Stomach (tissue), 9 donors: ENCODE results near the gene ARHGEF4. TPM values are rescaled to one million over a fixed set of nuclear protein-coding genes. Genes with fewer than 3 reads are reported as not detected.
A peak's percentile ranks its signal among the peaks of the same experiment; 100 is the strongest.

ENCODE experiments used
- DNase-seq, 2 donors: peaks; one replicate each; pipeline versions ENCODE4 v3.0.0 to v3.0.0-alpha.2; 2013 to 2019
- H3K27ac ChIP-seq, 5 donors: fragments of 200-600 bp in 4 of 5; sonication (generic) in 4 of 5; one replicate each; pipeline ENCODE4 v1.5.1; 2013 to 2019; ENCODE audit warnings: mild to moderate bottlenecking in 1 of 5, moderate library complexity in 1 of 5
- H3K27me3 ChIP-seq, 3 donors: fragments of 200-600 bp; sonication (generic); one replicate each; pipeline ENCODE4 v1.5.1; 2017 to 2019; ENCODE audit warnings: mixed run types in 1 of 3
- H3K36me3 ChIP-seq, 4 donors: fragments of 200-600 bp; sonication (generic); 1 replicate in 3 of 4; 2 replicates in 1 of 4; pipeline ENCODE4 v1.5.1; 2016 to 2019
- H3K4me1 ChIP-seq, 4 donors: fragments of 200-600 bp; sonication (generic); one replicate each; pipeline ENCODE4 v1.5.1; 2016 to 2019
- H3K4me3 ChIP-seq, 4 donors: fragments of 200-600 bp; sonication (generic) in 3 of 4; one replicate each; pipeline ENCODE4 v1.5.1; 2016 to 2019; ENCODE audit warnings: mild to moderate bottlenecking in 1 of 4
- H3K9me3 ChIP-seq, 4 donors: fragments of 200-600 bp; sonication (generic); one replicate each; pipeline ENCODE4 v1.5.1; 2016 to 2019
- CTCF ChIP-seq, 7 experiments: fragments of 450-650 bp in 4 of 7; fragments of 200-600 bp in 3 of 7; sonication (generic) in 3 of 7; IDR thresholded peaks; one replicate each; pipeline ENCODE4 v1.5.1; 2016 to 2019; ENCODE audit warnings: antibody characterized with exemption in 7 of 7, control low read depth in 2 of 7, mild to moderate bottlenecking in 1 of 7
- EP300 ChIP-seq: sonication (generic); formaldehyde crosslinking; IDR thresholded peaks from one replicate; pipeline ENCODE4 v1.6.1; 2017; ENCODE audit warnings: antibody characterized with exemption
- POLR2A ChIP-seq, 4 donors: fragments of 450-650 bp; IDR thresholded peaks; one replicate each; pipeline ENCODE4 v1.6.1; 2016; ENCODE audit warnings: antibody characterized with exemption in 4 of 4, control low read depth in 2 of 4, mild to moderate bottlenecking in 1 of 4, moderate library complexity in 1 of 4
- POLR2AphosphoS5 ChIP-seq, 3 donors: sonication (generic); formaldehyde crosslinking; IDR thresholded peaks; one replicate each; pipeline ENCODE4 v1.6.1; 2016; ENCODE audit warnings: antibody characterized with exemption in 3 of 3
- WGBS, 5 donors: extraction: QIAGEN DNeasy Blood & Tissue Kit in 3 of 5; methylation state at CpG; one replicate each; pipeline versions ENCODE4 v1.1.5 to v1.1.7; 2013 to 2018; 5-methylcytosine and 5-hydroxymethylcytosine counted together
- intact Hi-C: fragments of 100-400 bp; cut with DNase I; formaldehyde crosslinking; loops from one replicate; pipeline ENCODE4 v1.15.1; 2023; ENCODE audit warnings: low total_unique reads
- polyA plus RNA-seq, 3 donors: library from polyadenylated mRNA; stranded (reverse); fragments of 200-250 nt; gene quantifications; one replicate each; pipeline ENCODE4 v1.2.3, GENCODE V29; 2013
- total RNA-seq, 5 donors: library from RNA; depleted of rRNA; stranded (reverse); fragments of >200 nt; gene quantifications; one replicate each; pipeline versions ENCODE4 v1.1.0 to v1.2.3, GENCODE V29; 2014 to 2016
- donor health status: healthy with polysubstance abuse.
- donor health status: Bipolar disorder and iron deficiency.
- donor health status: healthy.

Gene ARHGEF4
- total and polyA plus RNA-seq, 8 donors, result 1.4 to 32.3 (median 11.2) TPM; not detected in 1

GRCh38 chr2:130869441-130870160 is 32.9 kb downstream of the ARHGEF4 start:
- no peak overlapping the region for H3K4me3 ChIP-seq
- peaks cover 0 to 8% (median 0%) of the 10 kb centered on the region in 4 donors for H3K4me1 ChIP-seq
- H3K27me3 ChIP-seq, result peaks cover 0 to 9% (median 0%) of the 10 kb centered on the region in 3 donors
- H3K27ac ChIP-seq, result no peak overlapping the region
- no peak for TF ChIP-seq CTCF (IDR thresholded peaks at IDR 0.05)
- no peak for TF ChIP-seq POLR2A (IDR thresholded peaks at IDR 0.05)
- TF ChIP-seq POLR2AphosphoS5 (IDR thresholded peaks at IDR 0.05), result no peak
- no peak for TF ChIP-seq EP300
- no peaks in the 10 kb centered on the region for H3K36me3 ChIP-seq
- DNase-seq, result peak in 1 of 2 donors; percentile 16
- 72 to 83% (median 75%) methylated on average over 14 to 18 of the region's 18 CpGs for WGBS, 5 donors
- intact Hi-C loops, result loop anchor here (10.0 kb wide), 1 partner anchor 75 kb away; no protein-coding TSS in a partner anchor
- H3K9me3 ChIP-seq, result no peaks in the 10 kb centered on the region

GRCh38 chr2:130870161-130870485 is 33.4 kb downstream of the ARHGEF4 start:
- Histone ChIP-seq H3K9me3 (no peaks in the 10 kb centered on the region), H3K27ac (no peak overlapping the region), H3K4me3 (no peak overlapping the region), H3K4me1 (peaks cover 0 to 2% (median 0%) of the 10 kb centered on the region in 4 donors), H3K27me3 (peaks cover 0 to 9% (median under 1%) of the 10 kb centered on the region in 3 donors), H3K36me3 (no peaks in the 10 kb centered on the region)
- TF ChIP-seq EP300 (no peak), POLR2A (IDR thresholded peaks at IDR 0.05) (no peak), CTCF (IDR thresholded peaks at IDR 0.05) (no peak), POLR2AphosphoS5 (IDR thresholded peaks at IDR 0.05) (no peak)
- DNase-seq, result no peak
- intact Hi-C loops, result loop anchor here (10.0 kb wide), 1 partner anchor 75 kb away; no protein-coding TSS in a partner anchor
- 55 to 74% (median 66%) methylated on average over 5 of the region's 5 CpGs for WGBS, 5 donors

- Histone ChIP-seq H3K4me1 (no peaks in the 10 kb centered on the region), H3K9me3 (no peaks in the 10 kb centered on the region), H3K27me3 (peaks cover 0 to 9% (median 4%) of the 10 kb centered on the region in 3 donors), H3K27ac (no peak overlapping the region), H3K36me3 (no peaks in the 10 kb centered on the region), H3K4me3 (no peak overlapping the region)
- no peak for DNase-seq
- 72 to 80% (median 75%) methylated on average over 6 to 7 of the region's 7 CpGs for WGBS, 5 donors
- intact Hi-C loops, result loop anchor here (10.0 kb wide), 1 partner anchor 76 kb away; no protein-coding TSS in a partner anchor
- no peak for TF ChIP-seq POLR2A (IDR thresholded peaks at IDR 0.05)
- TF ChIP-seq POLR2AphosphoS5 (IDR thresholded peaks at IDR 0.05), result no peak
- TF ChIP-seq EP300, result no peak
- TF ChIP-seq CTCF (IDR thresholded peaks at IDR 0.05), result no peak
Measured at GRCh38 chr2:130870779-130871178, 34.1 kb downstream of the ARHGEF4 start.

GRCh38 chr2:130871843-130872740 is 35.4 kb downstream of the ARHGEF4 start:
- Histone ChIP-seq H3K4me3 (no peak overlapping the region), H3K27ac (no peak overlapping the region), H3K27me3 (peaks cover 0 to 9% (median 4%) of the 10 kb centered on the region in 3 donors), H3K36me3 (no peaks in the 10 kb centered on the region), H3K9me3 (no peaks in the 10 kb centered on the region), H3K4me1 (no peaks in the 10 kb centered on the region)
- DNase-seq, result no peak
- TF ChIP-seq EP300, result no peak
- no peak for TF ChIP-seq POLR2AphosphoS5 (IDR thresholded peaks at IDR 0.05)
- TF ChIP-seq CTCF (IDR thresholded peaks at IDR 0.05), result no peak
- no peak for TF ChIP-seq POLR2A (IDR thresholded peaks at IDR 0.05)
- intact Hi-C loops, result loop anchor here (10.0 kb wide), 1 partner anchor 77 kb away; no protein-coding TSS in a partner anchor
- WGBS, 5 donors, result 64 to 75% (median 69%) methylated on average over 20 of the region's 20 CpGs
